CD14-positive monocyte (primary cell): ENCODE data around the gene RFNG. TPM values are rescaled to one million over a fixed set of nuclear protein-coding genes. Genes with fewer than 3 reads are reported as not detected.

Source experiments
- DNase-seq, 3 donors: peaks; one replicate each; pipeline ENCODE4 v3.0.0-alpha.2; 2011 to 2022
- H2AFZ ChIP-seq: 2 replicates; pipeline ENCODE4 v1.6.0; 2012; ENCODE audit warnings: mild to moderate bottlenecking, low read depth, low read length, inconsistent platforms; ENCODE audit not compliant: insufficient read depth, poor library complexity, severe bottlenecking
- H3K27ac ChIP-seq, 2 donors: 1 replicate in 1 of 2; 2 replicates in 1 of 2; pipeline ENCODE4 v1.5.1; 2012 to 2013; ENCODE audit warnings: low read length in 2 of 2, control low read depth in 1 of 2, inconsistent platforms in 1 of 2, low read depth in 1 of 2, mild to moderate bottlenecking in 1 of 2
- H3K27me3 ChIP-seq, 2 donors: one replicate each; pipeline versions ENCODE4 v1.6.0 to v1.6.1; 2011 to 2013; ENCODE audit warnings: low read length in 2 of 2; ENCODE audit not compliant: control insufficient read depth in 2 of 2, insufficient read depth in 2 of 2
- H3K36me3 ChIP-seq, 2 donors: replicated peaks in 1 of 2; 1 replicate in 1 of 2; 2 replicates in 1 of 2; pipeline versions ENCODE4 v1.5.1 to v1.6.1; 2012 to 2013; ENCODE audit warnings: low read length in 2 of 2, control low read depth in 1 of 2, inconsistent platforms in 1 of 2, mild to moderate bottlenecking in 1 of 2; ENCODE audit not compliant: insufficient read depth in 2 of 2, control insufficient read depth in 1 of 2
- H3K4me1 ChIP-seq, 2 donors: 1 replicate in 1 of 2; 2 replicates in 1 of 2; pipeline versions ENCODE4 v1.5.1 to v1.6.1; 2012 to 2013; ENCODE audit warnings: low read length in 2 of 2, control low read depth in 1 of 2, inconsistent platforms in 1 of 2, mild to moderate bottlenecking in 1 of 2, moderate library complexity in 1 of 2; ENCODE audit not compliant: insufficient read depth in 2 of 2, control insufficient read depth in 1 of 2
- H3K4me2 ChIP-seq: replicated peaks from 2 replicates; pipeline ENCODE3; 2012; ENCODE audit warnings: low read length, moderate library complexity, mild to moderate bottlenecking; ENCODE audit not compliant: poor library complexity, severe bottlenecking; ENCODE audit errors: extremely low read depth
- H3K4me3 ChIP-seq, 3 experiments: fragments of 200-600 bp in 1 of 3; sonication (generic) in 1 of 3; replicated peaks in 1 of 3; 1 replicate in 2 of 3; 2 replicates in 1 of 3; pipeline ENCODE4 v1.5.1; 2011 to 2013; ENCODE audit warnings: low read length in 3 of 3, mild to moderate bottlenecking in 3 of 3, control low read depth in 2 of 3, low read depth in 2 of 3, inconsistent platforms in 1 of 3, moderate library complexity in 1 of 3
- H3K79me2 ChIP-seq: 2 replicates; pipeline ENCODE4 v1.6.0; 2012; ENCODE audit warnings: mild to moderate bottlenecking, control low read depth, inconsistent platforms, low read length, moderate library complexity; ENCODE audit not compliant: insufficient read depth
- H3K9ac ChIP-seq: 2 replicates; pipeline ENCODE4 v1.6.0; 2017; ENCODE audit warnings: low read length, mild to moderate bottlenecking; ENCODE audit not compliant: insufficient read depth, poor library complexity, severe bottlenecking
- H3K9me3 ChIP-seq, 2 donors: replicated peaks in 1 of 2; 1 replicate in 1 of 2; 2 replicates in 1 of 2; pipeline versions ENCODE4 v1.5.1 to v1.6.1; 2012 to 2013; ENCODE audit warnings: low read length in 2 of 2, control low read depth in 1 of 2; ENCODE audit not compliant: control insufficient read depth in 1 of 2, insufficient read depth in 1 of 2
- H4K20me1 ChIP-seq: 2 replicates; pipeline ENCODE4 v1.6.0; 2012; ENCODE audit warnings: mild to moderate bottlenecking, low read length, control low read depth, moderate library complexity; ENCODE audit not compliant: insufficient read depth
- H3K27ac Mint-ChIP-seq, 7 donors: one replicate each; pipeline ENCODE4 v1.8.0; 2020; ENCODE audit warnings: mild to moderate bottlenecking in 7 of 7, mixed read lengths in 7 of 7, moderate library complexity in 6 of 7, inconsistent platforms in 2 of 7
- H3K27me3 Mint-ChIP-seq, 3 donors: one replicate each; pipeline ENCODE4 v1.8.0; 2021 to 2022; ENCODE audit warnings: low read depth in 3 of 3, mild to moderate bottlenecking in 3 of 3, mixed read lengths in 3 of 3, moderate library complexity in 3 of 3, inconsistent platforms in 1 of 3
- H3K36me3 Mint-ChIP-seq, 2 donors: one replicate each; pipeline ENCODE4 v1.8.0; 2020; ENCODE audit warnings: mixed read lengths in 2 of 2, inconsistent platforms in 1 of 2, mild to moderate bottlenecking in 1 of 2
- H3K4me1 Mint-ChIP-seq: one replicate; pipeline ENCODE4 v1.8.0; 2020; ENCODE audit warnings: mild to moderate bottlenecking, mixed read lengths
- H3K4me3 Mint-ChIP-seq, 2 donors: one replicate each; pipeline ENCODE4 v1.8.0; 2020; ENCODE audit warnings: mild to moderate bottlenecking in 2 of 2, mixed read lengths in 2 of 2, moderate library complexity in 1 of 2
- H3K9me3 Mint-ChIP-seq, 7 donors: one replicate each; pipeline ENCODE4 v1.8.0; 2020 to 2022; ENCODE audit warnings: mixed read lengths in 7 of 7, mild to moderate bottlenecking in 6 of 7, moderate library complexity in 6 of 7, inconsistent platforms in 2 of 7
- CTCF ChIP-seq: fragments of 200-600 bp; IDR thresholded peaks from one replicate; pipeline ENCODE4 v1.8.0; 2022; ENCODE audit warnings: antibody characterized with exemption, mild to moderate bottlenecking
- WGBS: methylation state at CpG from one replicate; pipeline ENCODE4 v1.1.5; 2013; ENCODE audit warnings: missing lambda C conversion rate; ENCODE audit not compliant: insufficient coverage; 5-methylcytosine and 5-hydroxymethylcytosine counted together
- intact Hi-C, 2 donors: fragments of 100-400 bp; cut with micrococcal nuclease; formaldehyde crosslinking; loops; one replicate each; pipeline versions ENCODE4 v1.15.0 to v1.15.1; 2023
- polyA plus RNA-seq, 3 donors: library from polyadenylated mRNA; depleted of rRNA in 1 of 3; unstranded in 2 of 3; stranded (reverse) in 1 of 3; fragments of 300-500 nt in 2 of 3; fragments of >200 nt in 1 of 3; fragmentation: Illumina TruSeq in 2 of 3; gene quantifications; 1 replicate in 2 of 3; 2 replicates in 1 of 3; pipeline ENCODE4 v1.2.3, GENCODE V29; 2012 to 2021

Gene RFNG
- polyA plus RNA-seq, 3 donors, result 1.5 to 32.4 (median 4.1) TPM

- Histone ChIP-seq H3K9ac (no peak overlapping the region), H2AFZ (no peak overlapping the region), H3K36me3 (peaks cover 82% of the 10 kb centered on the region in 2 donors), H3K27ac (no peak overlapping the region), H3K27me3 (no peaks in the 10 kb centered on the region), H3K9me3 (no peaks in the 10 kb centered on the region), H4K20me1 (no peaks in the 10 kb centered on the region), H3K79me2 (no peaks in the 10 kb centered on the region), H3K4me3 (no peak overlapping the region), H3K4me2 (no peak overlapping the region), H3K4me1 (no peaks in the 10 kb centered on the region)
- WGBS, result 99% methylated on average over 25 of the region's 29 CpGs
- intact Hi-C loops, result loop anchor here in 1 of 2 donors (10.0 kb wide), 1 partner anchor 56 kb away; the partner anchor contains the start of genes DCXR and RAC3
- no peaks in the 10 kb centered on the region for H3K4me1 Mint-ChIP-seq
- H3K36me3 Mint-ChIP-seq, result peaks cover 16 to 58% of the 10 kb centered on the region in 2 donors
- H3K27me3 Mint-ChIP-seq, result peaks cover 0 to 2% (median 0%) of the 10 kb centered on the region in 3 donors
- TF ChIP-seq CTCF, result no peak
- no peak overlapping the region for H3K27ac Mint-ChIP-seq
- DNase-seq, result no peak
- H3K9me3 Mint-ChIP-seq, result no peaks in the 10 kb centered on the region
- H3K4me3 Mint-ChIP-seq, result no peak overlapping the region
Measured at GRCh38 chr17:82090549-82091263, 39.1 kb upstream of the RFNG start.

- no peak for DNase-seq
- H3K9me3 Mint-ChIP-seq, result no peaks in the 10 kb centered on the region
- Histone ChIP-seq H3K4me1 (no peaks in the 10 kb centered on the region), H3K4me2 (no peak overlapping the region), H3K4me3 (no peak overlapping the region), H3K9me3 (no peaks in the 10 kb centered on the region), H3K9ac (no peak overlapping the region), H3K36me3 (peaks cover 82 to 85% of the 10 kb centered on the region in 2 donors), H3K27ac (no peak overlapping the region), H3K79me2 (no peaks in the 10 kb centered on the region), H3K27me3 (no peaks in the 10 kb centered on the region), H4K20me1 (no peaks in the 10 kb centered on the region), H2AFZ (no peak overlapping the region)
- no peak overlapping the region for H3K27ac Mint-ChIP-seq
- intact Hi-C loops, result loop anchor here in 1 of 2 donors (10.0 kb wide), 1 partner anchor 55 kb away; the partner anchor contains the start of genes DCXR and RAC3
- WGBS, result 95% methylated on average over 25 of the region's 29 CpGs
- no peaks in the 10 kb centered on the region for H3K4me1 Mint-ChIP-seq
- peaks cover 0 to 2% (median 0%) of the 10 kb centered on the region in 3 donors for H3K27me3 Mint-ChIP-seq
- H3K4me3 Mint-ChIP-seq, result no peak overlapping the region
- TF ChIP-seq CTCF, result no peak
- H3K36me3 Mint-ChIP-seq, result peaks cover 16 to 65% of the 10 kb centered on the region in 2 donors
Measured at GRCh38 chr17:82089723-82090548, 38.3 kb upstream of the RFNG start.
